Liver (tissue), 9 donors: ENCODE data around the gene VAMP7. TPM values are rescaled to one million over a fixed set of nuclear protein-coding genes. Genes with fewer than 3 reads are reported as not detected.

ENCODE experiments used
- DNase-seq: peaks from one replicate; pipeline ENCODE4 v3.0.0-alpha.2; 2017; ENCODE audit warnings: low spot score
- H3K27ac ChIP-seq, 2 donors: one replicate each; pipeline ENCODE4 v1.7.0; 2013; ENCODE audit warnings: inconsistent platforms in 2 of 2, low read length in 2 of 2, control low read depth in 1 of 2, low read depth in 1 of 2, mild to moderate bottlenecking in 1 of 2
- H3K27me3 ChIP-seq, 4 donors: one replicate each; pipeline versions ENCODE4 v1.6.1 to v1.7.0; 2013; ENCODE audit warnings: low read length in 3 of 4, inconsistent platforms in 1 of 4, mild to moderate bottlenecking in 1 of 4, moderate library complexity in 1 of 4; ENCODE audit not compliant: control insufficient read depth in 4 of 4, insufficient read depth in 4 of 4
- H3K36me3 ChIP-seq, 4 donors: one replicate each; pipeline versions ENCODE4 v1.6.1 to v1.7.0; 2013; ENCODE audit warnings: low read length in 3 of 4, mild to moderate bottlenecking in 3 of 4, low read depth in 1 of 4, moderate library complexity in 1 of 4; ENCODE audit not compliant: control insufficient read depth in 4 of 4, insufficient read depth in 3 of 4
- H3K4me1 ChIP-seq, 4 donors: one replicate each; pipeline versions ENCODE4 v1.6.1 to v1.7.0; 2013; ENCODE audit warnings: low read length in 3 of 4, mild to moderate bottlenecking in 3 of 4, moderate library complexity in 1 of 4; ENCODE audit not compliant: control insufficient read depth in 4 of 4, insufficient read depth in 4 of 4
- H3K4me3 ChIP-seq, 3 donors: one replicate each; pipeline versions ENCODE4 v1.6.1 to v1.7.0; 2013; ENCODE audit warnings: low read length in 3 of 3, control low read depth in 1 of 3, low read depth in 1 of 3, mild to moderate bottlenecking in 1 of 3
- H3K9ac ChIP-seq, 2 donors: one replicate each; pipeline ENCODE4 v1.7.0; 2013; ENCODE audit warnings: low read length in 2 of 2, mild to moderate bottlenecking in 2 of 2, moderate library complexity in 2 of 2, control low read depth in 1 of 2, low read depth in 1 of 2
- H3K9me3 ChIP-seq, 4 donors: one replicate each; pipeline versions ENCODE4 v1.6.1 to v1.7.0; 2013; ENCODE audit warnings: low read length in 3 of 4; ENCODE audit not compliant: control insufficient read depth in 4 of 4
- CTCF ChIP-seq: fragments of 150-350 bp; IDR thresholded peaks from 2 replicates; pipeline ENCODE4 v1.5.1; 2017; ENCODE audit warnings: improper control_type of control experiment, low read depth, low read length; ENCODE audit not compliant: missing input control
- FOXA2 ChIP-seq: IDR thresholded peaks from 2 replicates; pipeline ENCODE4 v1.6.1; 2016; ENCODE audit warnings: antibody characterized with exemption
- GABPA ChIP-seq, 2 donors: IDR thresholded peaks in 1 of 2; conservative IDR thresholded peaks in 1 of 2; 2 replicates each; pipeline ENCODE4 v1.6.1; 2016; ENCODE audit warnings: antibody characterized with exemption in 2 of 2, mild to moderate bottlenecking in 1 of 2, moderate library complexity in 1 of 2
- HNF4A ChIP-seq, 2 donors: conservative IDR thresholded peaks; 2 replicates each; pipeline ENCODE4 v1.6.1; 2016; ENCODE audit warnings: antibody characterized with exemption in 2 of 2, mild to moderate bottlenecking in 2 of 2
- HNF4G ChIP-seq: IDR thresholded peaks from 2 replicates; pipeline ENCODE4 v1.6.1; 2016; ENCODE audit warnings: antibody characterized with exemption
- JUND ChIP-seq, 2 donors: IDR thresholded peaks; 2 replicates each; pipeline ENCODE4 v1.6.1; 2016; ENCODE audit warnings: antibody characterized with exemption in 2 of 2
- NR2F2 ChIP-seq: IDR thresholded peaks from 2 replicates; pipeline ENCODE4 v1.6.1; 2016; ENCODE audit warnings: antibody characterized with exemption
- RAD21 ChIP-seq, 2 donors: IDR thresholded peaks; 2 replicates each; pipeline ENCODE4 v1.6.1; 2016; ENCODE audit warnings: antibody characterized with exemption in 2 of 2, mild to moderate bottlenecking in 2 of 2
- SP1 ChIP-seq: IDR thresholded peaks from 2 replicates; pipeline ENCODE4 v1.6.1; 2018; ENCODE audit warnings: antibody characterized with exemption, mild to moderate bottlenecking
- TAF1 ChIP-seq: conservative IDR thresholded peaks from 2 replicates; pipeline ENCODE4 v1.6.1; 2016; ENCODE audit warnings: antibody characterized with exemption, mild to moderate bottlenecking
- ZBTB33 ChIP-seq: IDR thresholded peaks from 2 replicates; pipeline ENCODE4 v1.6.1; 2016; ENCODE audit warnings: antibody characterized with exemption
- WGBS: extraction: QIAGEN DNeasy Blood & Tissue Kit; methylation state at CpG from one replicate; pipeline ENCODE4 v1.1.7; 2013; 5-methylcytosine and 5-hydroxymethylcytosine counted together
- polyA plus RNA-seq, 2 donors: library from polyadenylated mRNA; stranded (reverse) in 1 of 2; unstranded in 1 of 2; fragments of 200-250 nt in 1 of 2; fragments of >200 nt in 1 of 2; fragmentation: Nextera tagmentation in 1 of 2; extraction: Ambion mirVana in 1 of 2; gene quantifications; one replicate each; pipeline versions ENCODE4 v1.2.1 to v1.2.3, GENCODE V29; 2013 to 2015
- total RNA-seq, 2 donors: library from RNA; depleted of rRNA; stranded (reverse); fragments of >200 nt; gene quantifications; one replicate each; pipeline ENCODE4 v1.2.3, GENCODE V29; 2014
- donor health status: healthy.
- donor health status: healthy.
- donor health status: healthy.
- donor health status: healthy.
- donor health status: healthy.

The VAMP7 gene
- total and polyA plus RNA-seq, 4 donors: 18.3 to 28.8 (median 22.9) TPM

- 73% methylated on average over 3 of the region's 3 CpGs for WGBS
- no peak overlapping the region for H3K27ac ChIP-seq
- TF ChIP-seq TAF1: no peak
- TF ChIP-seq NR2F2: no peak
- no peak for TF ChIP-seq CTCF
- TF ChIP-seq JUND (IDR thresholded peaks at IDR 0.05): no peak
- no peak for TF ChIP-seq SP1
- no peak for TF ChIP-seq GABPA (IDR thresholded peaks at IDR 0.05 in 1 of 2, conservative IDR thresholded peaks at IDR 0.05 in 1 of 2)
These were observed 71.9 kb downstream of the VAMP7 start for GRCh38 chrX:155953055-155953454.

GRCh38 chrX:155954793-155955192 is 73.6 kb downstream of the VAMP7 start:
- no peaks in the 10 kb centered on the region for H3K4me1 ChIP-seq
- H3K9me3 ChIP-seq: peaks cover 0 to 1% (median 0%) of the 10 kb centered on the region in 4 donors
- H3K36me3 ChIP-seq: no peaks in the 10 kb centered on the region
- no peak overlapping the region for H3K27ac ChIP-seq
- no peaks in the 10 kb centered on the region for H3K27me3 ChIP-seq
- 58% methylated on average over 1 of the region's 1 CpG for WGBS
- H3K9ac ChIP-seq: no peak overlapping the region
- TF ChIP-seq HNF4G: no peak
- TF ChIP-seq HNF4A (conservative IDR thresholded peaks at IDR 0.05): no peak
- TF ChIP-seq NR2F2: peak; percentile 68
- no peak for TF ChIP-seq SP1
- TF ChIP-seq FOXA2: no peak
- DNase-seq: no peak
- no peak overlapping the region for H3K4me3 ChIP-seq

More at GRCh38 chrX:155953055-155953454, 71.9 kb downstream of the VAMP7 start:
- DNase-seq: no peak
- Histone ChIP-seq H3K9me3 (peaks cover 0 to 1% (median 0%) of the 10 kb centered on the region in 4 donors), H3K36me3 (no peaks in the 10 kb centered on the region), H3K4me1 (no peaks in the 10 kb centered on the region), H3K27me3 (no peaks in the 10 kb centered on the region), H3K4me3 (no peak overlapping the region), H3K9ac (no peak overlapping the region)

GRCh38 chrX:155956099-155956498 is 75.0 kb downstream of the VAMP7 start:
- no peaks in the 10 kb centered on the region for H3K27me3 ChIP-seq
- TF ChIP-seq ZBTB33 (no peak), CTCF (no peak), GABPA (IDR thresholded peaks at IDR 0.05 in 1 of 2, conservative IDR thresholded peaks at IDR 0.05 in 1 of 2) (no peak), RAD21 (IDR thresholded peaks at IDR 0.05) (no peak)
- no peak overlapping the region for H3K9ac ChIP-seq
- WGBS: 88% methylated on average over 9 of the region's 9 CpGs
- no peak overlapping the region for H3K27ac ChIP-seq
- no peaks in the 10 kb centered on the region for H3K36me3 ChIP-seq
- H3K9me3 ChIP-seq: peaks cover 0 to 1% (median 0%) of the 10 kb centered on the region in 4 donors
- H3K4me1 ChIP-seq: no peaks in the 10 kb centered on the region
- no peak overlapping the region for H3K4me3 ChIP-seq
- no peak for DNase-seq
